H9 (cell line): Measurements from ENCODE around the gene ARFGEF3. TPM values are rescaled to one million over a fixed set of nuclear protein-coding genes. Genes with fewer than 3 reads are reported as not detected.

Experiments used
- DNase-seq: peaks from one replicate; pipeline ENCODE4 v3.0.0-alpha.2; 2017
- H2AFZ ChIP-seq: one replicate; pipeline ENCODE4 v1.6.1; 2013; ENCODE audit warnings: mild to moderate bottlenecking, low read length, control low read depth, moderate library complexity
- H2AK5ac ChIP-seq: 2 replicates; pipeline ENCODE4 v1.6.1; 2013; ENCODE audit warnings: low read length, control low read depth, mixed read lengths; ENCODE audit not compliant: insufficient read length
- H2BK120ac ChIP-seq: one replicate; pipeline ENCODE4 v1.6.1; 2013; ENCODE audit warnings: low read depth, mild to moderate bottlenecking, low read length, control low read depth, inconsistent platforms; ENCODE audit not compliant: poor library complexity, severe bottlenecking
- H2BK12ac ChIP-seq: 2 replicates; pipeline ENCODE4 v1.6.1; 2013; ENCODE audit warnings: low read length, control low read depth, mixed read lengths, low read depth; ENCODE audit not compliant: insufficient read length
- H2BK15ac ChIP-seq: 2 replicates; pipeline ENCODE4 v1.6.1; 2013; ENCODE audit warnings: low read depth, low read length, control low read depth
- H2BK20ac ChIP-seq: one replicate; pipeline ENCODE4 v1.6.1; 2013; ENCODE audit warnings: low read depth, mild to moderate bottlenecking, low read length, control low read depth, inconsistent platforms; ENCODE audit not compliant: poor library complexity, severe bottlenecking
- H2BK5ac ChIP-seq: 2 replicates; pipeline ENCODE4 v1.6.1; 2013; ENCODE audit warnings: low read length, control low read depth, mixed read lengths; ENCODE audit not compliant: insufficient read length
- H3K14ac ChIP-seq: 2 replicates; pipeline ENCODE4 v1.6.1; 2013; ENCODE audit warnings: low read length, control low read depth; ENCODE audit not compliant: insufficient read depth
- H3K18ac ChIP-seq: 2 replicates; pipeline ENCODE4 v1.6.1; 2013; ENCODE audit warnings: low read depth, mild to moderate bottlenecking, mixed read lengths, low read length, control low read depth; ENCODE audit not compliant: insufficient read length
- H3K23ac ChIP-seq: 2 replicates; pipeline ENCODE4 v1.6.1; 2013; ENCODE audit warnings: low read length, control low read depth, mixed read lengths, low read depth; ENCODE audit not compliant: insufficient read length
- H3K23me2 ChIP-seq: 2 replicates; pipeline ENCODE4 v1.6.1; 2013; ENCODE audit warnings: low read depth, mild to moderate bottlenecking, mixed read lengths, low read length, control low read depth; ENCODE audit not compliant: insufficient read length, poor library complexity, severe bottlenecking
- H3K27ac ChIP-seq: 2 replicates; pipeline ENCODE4 v1.5.1; 2013; ENCODE audit warnings: low read length, control low read depth, mixed read lengths, low read depth; ENCODE audit not compliant: insufficient read length
- H3K27me3 ChIP-seq: 2 replicates; pipeline ENCODE4 v1.6.1; 2013; ENCODE audit warnings: low read length, control low read depth, inconsistent platforms; ENCODE audit not compliant: insufficient read depth
- H3K4ac ChIP-seq: 2 replicates; pipeline ENCODE4 v1.6.1; 2013; ENCODE audit warnings: low read depth, mild to moderate bottlenecking, control low read depth, inconsistent platforms, low read length, moderate library complexity
- H3K4me1 ChIP-seq: 2 replicates; pipeline ENCODE4 v1.6.1; 2013; ENCODE audit warnings: low read length, control low read depth, inconsistent platforms; ENCODE audit not compliant: insufficient read depth
- H3K4me2 ChIP-seq: 2 replicates; pipeline ENCODE4 v1.6.1; 2013; ENCODE audit warnings: low read length, control low read depth, mixed read lengths; ENCODE audit not compliant: insufficient read length, insufficient read depth
- H3K56ac ChIP-seq: 2 replicates; pipeline ENCODE4 v1.6.1; 2013; ENCODE audit warnings: low read depth, mild to moderate bottlenecking, mixed read lengths, low read length, control low read depth; ENCODE audit not compliant: insufficient read length
- H3K79me1 ChIP-seq: 2 replicates; pipeline ENCODE4 v1.6.1; 2013; ENCODE audit warnings: low read depth, mild to moderate bottlenecking, moderate library complexity, low read length, control low read depth, inconsistent platforms; ENCODE audit not compliant: insufficient read depth, poor library complexity, severe bottlenecking
- H3K79me2 ChIP-seq: 2 replicates; pipeline ENCODE4 v1.6.1; 2013; ENCODE audit warnings: low read length, control low read depth, inconsistent platforms; ENCODE audit not compliant: insufficient read depth
- H3K9ac ChIP-seq: 2 replicates; pipeline ENCODE4 v1.6.1; 2013; ENCODE audit warnings: low read length, control low read depth, mixed read lengths; ENCODE audit not compliant: insufficient read length; ENCODE audit errors: extremely low read depth
- H3K9me3 ChIP-seq: one replicate; pipeline ENCODE4 v1.6.1; 2013; ENCODE audit warnings: low read depth, low read length, inconsistent platforms; ENCODE audit not compliant: control insufficient read depth
- H3T11ph ChIP-seq: one replicate; pipeline ENCODE4 v1.6.1; 2013; ENCODE audit warnings: mild to moderate bottlenecking, low read length, control low read depth, inconsistent platforms
- H4K20me1 ChIP-seq: one replicate; pipeline ENCODE4 v1.6.1; 2013; ENCODE audit not compliant: control insufficient read depth, insufficient read length, insufficient read depth
- H4K5ac ChIP-seq: 2 replicates; pipeline ENCODE4 v1.6.1; 2013; ENCODE audit warnings: low read depth, mild to moderate bottlenecking, mixed read lengths, low read length, control low read depth; ENCODE audit not compliant: insufficient read length
- H4K8ac ChIP-seq: replicated peaks from 2 replicates; pipeline ENCODE4 v1.6.1; 2013; ENCODE audit warnings: low read length, control low read depth, mixed read lengths, low read depth; ENCODE audit not compliant: insufficient read length
- H4K91ac ChIP-seq: 2 replicates; pipeline ENCODE4 v1.6.1; 2013; ENCODE audit warnings: low read depth, mild to moderate bottlenecking, moderate library complexity, mixed read lengths, low read length, control low read depth; ENCODE audit not compliant: insufficient read length
- H3K27ac Mint-ChIP-seq, 3 experiments: 2 replicates in 2 of 3; 3 replicates in 1 of 3; pipeline ENCODE4 v1.8.0; 2020 to 2021; ENCODE audit warnings: mixed read lengths in 3 of 3, mild to moderate bottlenecking in 1 of 3, moderate library complexity in 1 of 3
- H3K27me3 Mint-ChIP-seq: 2 replicates; pipeline ENCODE4 v1.8.0; 2021; ENCODE audit warnings: low read depth, mild to moderate bottlenecking, moderate library complexity, mixed read lengths
- H3K36me3 Mint-ChIP-seq, 3 experiments: 2 replicates in 2 of 3; 3 replicates in 1 of 3; pipeline ENCODE4 v1.8.0; 2020 to 2021; ENCODE audit warnings: low read depth in 3 of 3, mixed read lengths in 3 of 3; ENCODE audit not compliant: insufficient read depth in 1 of 3
- H3K4me1 Mint-ChIP-seq, 2 experiments: 2 replicates each; pipeline ENCODE4 v1.8.0; 2020; ENCODE audit warnings: mixed read lengths in 2 of 2
- H3K4me3 Mint-ChIP-seq, 2 experiments: 2 replicates in 1 of 2; 3 replicates in 1 of 2; pipeline ENCODE4 v1.8.0; 2020 to 2021; ENCODE audit warnings: mild to moderate bottlenecking in 2 of 2, mixed read lengths in 2 of 2, moderate library complexity in 1 of 2
- H3K9me3 Mint-ChIP-seq, 2 experiments: 2 replicates in 1 of 2; 3 replicates in 1 of 2; pipeline ENCODE4 v1.8.0; 2020; ENCODE audit warnings: mild to moderate bottlenecking in 2 of 2, mixed read lengths in 2 of 2, moderate library complexity in 1 of 2
- whole genome bisulfite sequencing: extraction: QIAGEN DNeasy Blood & Tissue Kit; methylation state at CpG from one replicate; pipeline ENCODE4 v1.1.7; 2013; ENCODE audit warnings: missing lambda C conversion rate, low lambda C conversion rate, mixed read lengths; ENCODE audit not compliant: insufficient read length; ENCODE audit errors: extremely low coverage; 5-methylcytosine and 5-hydroxymethylcytosine counted together
- total RNA-seq: library from RNA; stranded (reverse); gene quantifications from 2 replicates; pipeline ENCODE4 v1.2.1, GENCODE V29; 2021
- TF ChIP-seq, protein P1 (sequence below): fragments of 200-600 bp; sonication (generic); conservative IDR thresholded peaks from 3 replicates; pipeline ENCODE4 v1.8.0; 2021; ENCODE audit warnings: antibody characterized with exemption, mild to moderate bottlenecking

ARFGEF3 gene
- total RNA-seq, 1 experiment from 2014 or later: 13.7 TPM

GRCh38 chr6:138285800-138286199, 124.1 kb downstream of the ARFGEF3 start:
- WGBS: no CpG with 5 or more reads among the region's 6 CpGs
- Histone ChIP-seq H3K18ac (no peak overlapping the region), H4K8ac (no peak overlapping the region), H2BK12ac (no peak overlapping the region), H3K79me2 (no peaks in the 10 kb centered on the region), H2BK120ac (no peak overlapping the region), H2BK20ac (no peak overlapping the region), H3K27ac (no peak overlapping the region), H2AK5ac (no peak overlapping the region), H3T11ph (no peak overlapping the region), H2BK15ac (no peak overlapping the region), H3K14ac (no peak overlapping the region), H3K4ac (no peak overlapping the region), H3K56ac (no peak overlapping the region), H3K9me3 (no peaks in the 10 kb centered on the region), H3K23ac (no peak overlapping the region), H3K79me1 (no peaks in the 10 kb centered on the region), H3K4me1 (no peaks in the 10 kb centered on the region), H3K27me3 (no peaks in the 10 kb centered on the region), H4K5ac (no peak overlapping the region), H2BK5ac (no peak overlapping the region), H4K91ac (no peak overlapping the region), H3K23me2 (no peaks in the 10 kb centered on the region), H4K20me1 (no peaks in the 10 kb centered on the region), H3K9ac (no peak overlapping the region), H2AFZ (no peak overlapping the region), H3K4me2 (no peak overlapping the region)
- peaks cover 8 to 33% (median 19%) of the 10 kb centered on the region in 3 experiments for H3K36me3 Mint-ChIP-seq
- no peak for DNase-seq
- peaks cover 4 to 6% of the 10 kb centered on the region in 2 experiments; a peak in 3 of 4 replicates for H3K4me1 Mint-ChIP-seq
- H3K9me3 Mint-ChIP-seq: no peaks in the 10 kb centered on the region
- no peak overlapping the region; a peak in 1 of 7 replicates for H3K27ac Mint-ChIP-seq
- H3K4me3 Mint-ChIP-seq: 0 out of 5 replicates have a peak overlapping the region, but pooled peaks of 1 of the 2 experiments have one; percentile 9
- TF ChIP-seq, protein P1, sequence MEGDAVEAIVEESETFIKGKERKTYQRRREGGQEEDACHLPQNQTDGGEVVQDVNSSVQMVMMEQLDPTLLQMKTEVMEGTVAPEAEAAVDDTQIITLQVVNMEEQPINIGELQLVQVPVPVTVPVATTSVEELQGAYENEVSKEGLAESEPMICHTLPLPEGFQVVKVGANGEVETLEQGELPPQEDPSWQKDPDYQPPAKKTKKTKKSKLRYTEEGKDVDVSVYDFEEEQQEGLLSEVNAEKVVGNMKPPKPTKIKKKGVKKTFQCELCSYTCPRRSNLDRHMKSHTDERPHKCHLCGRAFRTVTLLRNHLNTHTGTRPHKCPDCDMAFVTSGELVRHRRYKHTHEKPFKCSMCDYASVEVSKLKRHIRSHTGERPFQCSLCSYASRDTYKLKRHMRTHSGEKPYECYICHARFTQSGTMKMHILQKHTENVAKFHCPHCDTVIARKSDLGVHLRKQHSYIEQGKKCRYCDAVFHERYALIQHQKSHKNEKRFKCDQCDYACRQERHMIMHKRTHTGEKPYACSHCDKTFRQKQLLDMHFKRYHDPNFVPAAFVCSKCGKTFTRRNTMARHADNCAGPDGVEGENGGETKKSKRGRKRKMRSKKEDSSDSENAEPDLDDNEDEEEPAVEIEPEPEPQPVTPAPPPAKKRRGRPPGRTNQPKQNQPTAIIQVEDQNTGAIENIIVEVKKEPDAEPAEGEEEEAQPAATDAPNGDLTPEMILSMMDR: peak; percentile 57
- no peaks in the 10 kb centered on the region for H3K27me3 Mint-ChIP-seq
